ENCODE measurements around the gene MGA. TPM values are rescaled to one million over a fixed set of nuclear protein-coding genes. Genes with fewer than 3 reads are reported as not detected.

The MGA gene
- total and polyA plus RNA-seq, 2 of the 8 experiments (the other 6 are each of a cell fraction or from before 2014, with no cell fraction given) = 7.6 to 53.2 TPM

DNA sequence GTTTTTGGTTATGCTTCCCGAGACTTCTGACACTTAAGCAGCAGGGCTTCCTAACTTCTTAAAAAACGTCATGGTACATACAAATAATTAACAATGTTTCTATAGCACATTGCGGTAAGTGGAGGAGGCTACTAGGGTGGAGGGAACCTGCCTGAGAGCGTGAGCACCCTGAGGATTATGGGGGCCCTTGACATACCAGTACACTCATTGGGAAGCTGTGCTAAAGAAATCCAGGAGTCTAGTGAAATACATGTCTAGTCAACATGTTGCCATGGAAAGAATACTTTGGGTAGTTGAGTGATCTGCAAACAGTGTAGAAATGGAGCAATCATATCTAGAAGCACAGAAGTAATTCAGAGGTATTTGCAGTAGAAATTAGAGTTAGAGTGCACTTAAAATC, 74.8 kb downstream of the MGA start:
- DNase-seq (ENCODE audit: low read depth in 1 of 2, low spot score in 2 of 2) = no peak
- TF ChIP-seq KDM1A (IDR thresholded peaks at IDR 0.05; ENCODE audit: borderline replicate concordance, low read length) (no peak), MAFK (IDR thresholded peaks at IDR 0.05; ENCODE audit: low read depth, low read length) (no peak), EP300 (IDR thresholded peaks at IDR 0.05; ENCODE audit: borderline replicate concordance in 1 of 2, low read depth in 2 of 2, low read length in 2 of 2) (no peak), RFX5 (IDR thresholded peaks at IDR 0.05; ENCODE audit: borderline replicate concordance, low read depth, low read length) (no peak), HDAC6 (IDR thresholded peaks at IDR 0.05; ENCODE audit: low read depth, low read length) (no peak), SIN3A (conservative IDR thresholded peaks at IDR 0.05 in 1 of 2, IDR thresholded peaks at IDR 0.05 in 1 of 2; ENCODE audit: low read depth in 1 of 2, low read length in 2 of 2) (no peak), RAD21 (IDR thresholded peaks at IDR 0.05 in 1 of 2, conservative IDR thresholded peaks at IDR 0.05 in 1 of 2; ENCODE audit: low read depth in 2 of 2, low read length in 2 of 2) (no peak)
- TF ChIP-seq, protein P1, sequence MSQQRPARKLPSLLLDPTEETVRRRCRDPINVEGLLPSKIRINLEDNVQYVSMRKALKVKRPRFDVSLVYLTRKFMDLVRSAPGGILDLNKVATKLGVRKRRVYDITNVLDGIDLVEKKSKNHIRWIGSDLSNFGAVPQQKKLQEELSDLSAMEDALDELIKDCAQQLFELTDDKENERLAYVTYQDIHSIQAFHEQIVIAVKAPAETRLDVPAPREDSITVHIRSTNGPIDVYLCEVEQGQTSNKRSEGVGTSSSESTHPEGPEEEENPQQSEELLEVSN (IDR thresholded peaks at IDR 0.05) = no peak
- no peak overlapping the region for H3K27ac ChIP-seq (ENCODE audit: low read depth, low read length)
- H3K56ac ChIP-seq (replicated peaks; ENCODE audit: insufficient read length, low read depth, low read length) = no peak overlapping the region
- H3K4me1 ChIP-seq (replicated peaks in 1 of 4; ENCODE audit: control insufficient read depth in 3 of 4, insufficient read depth in 4 of 4, low read length in 3 of 4) = no peaks in the 10 kb centered on the region
- no peaks in the 10 kb centered on the region for H3K9me3 ChIP-seq (ENCODE audit: insufficient read depth in 2 of 2, low read depth in 1 of 2, low read length in 1 of 2)
- ChIA-PET POLR2A (ENCODE audit: partially characterized antibody) (no interaction called here), CTCF (ENCODE audit: partially characterized antibody) (no interaction called here)
- no peak overlapping the region for H2BK20ac ChIP-seq (ENCODE audit: low read length)
- H3K27me3 ChIP-seq (replicated peaks in 1 of 4; ENCODE audit: control insufficient read depth in 3 of 4, extremely low read depth in 1 of 4, insufficient read depth in 3 of 4, low read length in 3 of 4) = no peaks in the 10 kb centered on the region
- WGBS, 2 experiments (ENCODE audit: extremely low coverage in 1 of 2, insufficient coverage in 1 of 2, insufficient read length in 1 of 2, insufficient replicate concordance in 2 of 2, low coverage in 1 of 2, low lambda C conversion rate in 2 of 2, missing lambda C conversion rate in 1 of 2) = 95% methylated on average over 4 of the region's 4 CpGs; no CpG with 5 or more reads in 1 of the 2 experiments
- H2BK12ac ChIP-seq (ENCODE audit: low read depth, low read length) = no peak overlapping the region
- no peak overlapping the region for H2BK15ac ChIP-seq (ENCODE audit: low read length)
- no peak overlapping the region for H4K91ac ChIP-seq (replicated peaks; ENCODE audit: insufficient read length, low read length)
- no peak overlapping the region for H2BK5ac ChIP-seq (ENCODE audit: low read depth, low read length)
- peaks cover 9 to 30% (median 22%) of the 10 kb centered on the region in 4 experiments for H3K36me3 ChIP-seq (ENCODE audit: control insufficient read depth in 2 of 4, insufficient read depth in 4 of 4, low read length in 3 of 4)
- H3K9ac ChIP-seq (replicated peaks in 1 of 4; ENCODE audit: extremely low read depth in 1 of 4, low read depth in 3 of 4, low read length in 3 of 4) = no peak overlapping the region
- no peaks in the 10 kb centered on the region for H3K23me2 ChIP-seq (ENCODE audit: low read depth, low read length)
- FAIRE-seq = no peak
- H3K23ac ChIP-seq (ENCODE audit: insufficient read length) = no peak overlapping the region
- H2AFZ ChIP-seq (ENCODE audit: low read length) = no peak overlapping the region
- no peak overlapping the region for H2AK5ac ChIP-seq (ENCODE audit: low read depth, low read length)
- no peak overlapping the region for H3K4me3 ChIP-seq (ENCODE audit: extremely low read depth in 1 of 4, insufficient read depth in 2 of 4, low read depth in 3 of 4, low read length in 4 of 4)
- H3K14ac ChIP-seq (ENCODE audit: insufficient read length) = no peak overlapping the region
- H4K5ac ChIP-seq (ENCODE audit: insufficient read length, low read depth, low read length) = no peak overlapping the region
- H4K8ac ChIP-seq (ENCODE audit: extremely low read depth, insufficient read depth, low read length) = no peak overlapping the region
- no peaks in the 10 kb centered on the region for H3K79me2 ChIP-seq (ENCODE audit: control insufficient read depth in 1 of 2, insufficient read depth in 2 of 2, low read length in 2 of 2)
- no peaks in the 10 kb centered on the region for H3K79me1 ChIP-seq (ENCODE audit: low read depth, low read length)
- peaks cover 0 to 2% of the 10 kb centered on the region in 2 experiments for H4K20me1 ChIP-seq (replicated peaks in 1 of 2; ENCODE audit: control insufficient read depth in 1 of 2, insufficient read depth in 2 of 2, low read length in 2 of 2)
- H2BK120ac ChIP-seq (replicated peaks; ENCODE audit: low read depth, low read length) = no peak overlapping the region
- H3K4me2 ChIP-seq (ENCODE audit: insufficient read depth in 1 of 2, low read depth in 2 of 2, low read length in 2 of 2) = no peak overlapping the region
- no peak overlapping the region for H3K18ac ChIP-seq (ENCODE audit: extremely low read depth, low read length)
- no peak overlapping the region for H3K4ac ChIP-seq (replicated peaks; ENCODE audit: insufficient read length, low read depth, low read length)

Measured in H1 (cell line).